Coronary artery (tissue), 2 donors: ENCODE data around the gene TPH2.

ENCODE experiments used
- DNase-seq: peaks from one replicate; pipeline ENCODE4 v3.0.0-alpha.2; 2017; ENCODE audit warnings: low spot score
- H3K27ac ChIP-seq, 2 donors: fragments of 200-600 bp; sonication (generic); one replicate each; pipeline ENCODE4 v1.5.1; 2016 to 2019
- H3K4me3 ChIP-seq: fragments of 200-600 bp; sonication (generic); 2 replicates; pipeline ENCODE4 v1.5.1; 2016; ENCODE audit warnings: mild to moderate bottlenecking, moderate library complexity
- CTCF ChIP-seq: fragments of 200-600 bp; sonication (generic); IDR thresholded peaks from one replicate; pipeline ENCODE4 v1.5.1; 2019; ENCODE audit warnings: antibody characterized with exemption

TPH2 gene

GRCh38 chr12:71972441-71973074 lies 33.9 kb downstream of the TPH2 start:
- no peak for DNase-seq
- no peak overlapping the region for H3K4me3 ChIP-seq
- no peak for TF ChIP-seq CTCF
- no peak overlapping the region for H3K27ac ChIP-seq

GRCh38 chr12:71973687-71974086 lies 35.0 kb downstream of the TPH2 start:
- Histone ChIP-seq H3K27ac (no peak overlapping the region), H3K4me3 (no peak overlapping the region)
- DNase-seq = no peak
- TF ChIP-seq CTCF = no peak

- Histone ChIP-seq H3K27ac (no peak overlapping the region), H3K4me3 (no peak overlapping the region)
- no peak for DNase-seq
- no peak for TF ChIP-seq CTCF
These were observed 41.9 kb downstream of the TPH2 start for GRCh38 chr12:71980538-71980937.

- TF ChIP-seq CTCF = no peak
- H3K4me3 ChIP-seq = no peak overlapping the region
- no peak overlapping the region for H3K27ac ChIP-seq
- DNase-seq = no peak
These were observed 42.5 kb downstream of the TPH2 start for GRCh38 chr12:71981149-71981548.

GRCh38 chr12:71994715-71995114 lies 56.1 kb downstream of the TPH2 start:
- no peak overlapping the region for H3K27ac ChIP-seq
- no peak for DNase-seq
- no peak overlapping the region for H3K4me3 ChIP-seq
- TF ChIP-seq CTCF = no peak

GRCh38 chr12:71999795-72000194 lies 61.1 kb downstream of the TPH2 start:
- no peak for TF ChIP-seq CTCF
- no peak overlapping the region for H3K4me3 ChIP-seq
- DNase-seq = no peak
- H3K27ac ChIP-seq = no peak overlapping the region

GRCh38 chr12:72000969-72001648 lies 62.5 kb downstream of the TPH2 start:
- Histone ChIP-seq H3K27ac (no peak overlapping the region), H3K4me3 (no peak overlapping the region)
- no peak for TF ChIP-seq CTCF
- no peak for DNase-seq
